Keratinocyte (primary cell): ENCODE data around the gene NDUFA13. TPM values are rescaled to one million over a fixed set of nuclear protein-coding genes. Genes with fewer than 3 reads are reported as not detected.

Source experiments
- DNase-seq: peaks from one replicate; pipeline ENCODE4 v3.0.0-alpha.2; 2011; ENCODE audit warnings: low read depth, missing footprints, low spot score
- FAIRE-seq: peaks from 2 replicates; lab custom pipeline; 2011; peaks lifted over from hg19 to GRCh38; lab: Jason Lieb, UNC
- H2AFZ ChIP-seq: 2 replicates; pipeline ENCODE4 v1.6.0; 2012; ENCODE audit warnings: low read length, control low read depth, inconsistent platforms; ENCODE audit not compliant: control insufficient read depth
- H3K27ac ChIP-seq: 2 replicates; pipeline ENCODE4 v1.5.1; 2011; ENCODE audit warnings: low read length; ENCODE audit not compliant: control insufficient read depth, insufficient read depth
- H3K27me3 ChIP-seq: 3 replicates; pipeline ENCODE4 v1.6.0; 2011; ENCODE audit warnings: low read length; ENCODE audit not compliant: control insufficient read depth, insufficient read depth; ENCODE audit errors: extremely low read depth
- H3K36me3 ChIP-seq, 2 experiments: 2 replicates in 1 of 2; 3 replicates in 1 of 2; pipeline ENCODE4 v1.5.1; 2011; ENCODE audit warnings: low read length in 2 of 2, mild to moderate bottlenecking in 1 of 2; ENCODE audit not compliant: control insufficient read depth in 2 of 2, insufficient read depth in 2 of 2; ENCODE audit errors: extremely low read depth in 1 of 2
- H3K4me1 ChIP-seq: 3 replicates; pipeline ENCODE4 v1.5.1; 2011; ENCODE audit warnings: low read length; ENCODE audit not compliant: control insufficient read depth, insufficient read depth; ENCODE audit errors: extremely low read depth
- H3K4me2 ChIP-seq: 3 replicates; pipeline ENCODE4 v1.6.0; 2011; ENCODE audit warnings: low read depth, low read length; ENCODE audit not compliant: control insufficient read depth, insufficient read depth; ENCODE audit errors: extremely low read depth
- H3K4me3 ChIP-seq, 3 experiments: fragments of 200-600 bp in 1 of 3; sonication (generic) in 1 of 3; 2 replicates in 2 of 3; 3 replicates in 1 of 3; pipeline ENCODE4 v1.5.1; 2011 to 2016; ENCODE audit warnings: low read length in 3 of 3, mild to moderate bottlenecking in 3 of 3, control low read depth in 2 of 3, inconsistent platforms in 1 of 3, low read depth in 1 of 3, mixed read lengths in 1 of 3, mixed run types in 1 of 3, moderate library complexity in 1 of 3; ENCODE audit not compliant: control insufficient read depth in 2 of 3, insufficient read depth in 2 of 3; ENCODE audit errors: extremely low read depth in 1 of 3
- H3K79me2 ChIP-seq: 2 replicates; pipeline ENCODE4 v1.6.0; 2012; ENCODE audit warnings: low read length; ENCODE audit not compliant: control insufficient read depth, insufficient read depth
- H3K9ac ChIP-seq: 3 replicates; pipeline ENCODE4 v1.6.0; 2011; ENCODE audit warnings: low read length; ENCODE audit not compliant: control insufficient read depth, insufficient read depth; ENCODE audit errors: extremely low read depth
- H3K9me1 ChIP-seq: 3 replicates; pipeline ENCODE4 v1.6.0; 2011; ENCODE audit warnings: low read length; ENCODE audit not compliant: control insufficient read depth, insufficient read depth; ENCODE audit errors: extremely low read depth
- H3K9me3 ChIP-seq: 2 replicates; pipeline ENCODE4 v1.5.1; 2012; ENCODE audit warnings: low read depth, low read length; ENCODE audit not compliant: control insufficient read depth
- H4K20me1 ChIP-seq: 3 replicates; pipeline ENCODE4 v1.6.0; 2011; ENCODE audit warnings: low read length; ENCODE audit not compliant: control insufficient read depth, insufficient read depth; ENCODE audit errors: extremely low read depth
- EZH2 ChIP-seq: IDR thresholded peaks from one replicate; pipeline ENCODE4 v1.6.1; 2012; ENCODE audit warnings: inconsistent platforms, mild to moderate bottlenecking, low read length, moderate library complexity
- dilution Hi-C: fragments of 300-500 bp; cut with MboI; formaldehyde crosslinking; loops from one replicate; pipeline ENCODE4 v1.7.0; 2020; ENCODE audit warnings: low sequenced_read_pairs; ENCODE audit not compliant: extremely low pct_ligation_motif_present
- polyA plus RNA-seq, 5 experiments: library from polyadenylated mRNA; depleted of rRNA in 3 of 5; stranded (reverse) in 3 of 5; stranded (forward) in 1 of 5; unstranded in 1 of 5; fragments of >200 nt; gene quantifications; 1 replicate in 1 of 5; 2 replicates in 3 of 5; 3 replicates in 1 of 5; pipeline versions ENCODE4 v1.2.1 to v1.2.3, GENCODE V29; 2011 to 2012; ENCODE audit warnings: missing spikeins in 2 of 5, low read depth in 1 of 5, low replicate concordance in 1 of 5
- TF ChIP-seq, protein P1 (sequence below), 3 experiments: IDR thresholded peaks in 1 of 3; conservative IDR thresholded peaks in 1 of 3; optimal IDR thresholded peaks in 1 of 3; 2 replicates in 2 of 3; 3 replicates in 1 of 3; pipeline versions ENCODE3 to v1.5.1; 2011; ENCODE audit warnings: low read length in 3 of 3, mild to moderate bottlenecking in 3 of 3, moderate library complexity in 2 of 3, control low read depth in 1 of 3, inconsistent platforms in 1 of 3; ENCODE audit not compliant: insufficient read depth in 2 of 3; ENCODE audit errors: extremely low read depth in 1 of 3

Gene NDUFA13
- polyA plus RNA-seq, 1 donor (not counting 4 experiments of a cell fraction or from before 2014, with no cell fraction given), result 343 TPM

DNA sequence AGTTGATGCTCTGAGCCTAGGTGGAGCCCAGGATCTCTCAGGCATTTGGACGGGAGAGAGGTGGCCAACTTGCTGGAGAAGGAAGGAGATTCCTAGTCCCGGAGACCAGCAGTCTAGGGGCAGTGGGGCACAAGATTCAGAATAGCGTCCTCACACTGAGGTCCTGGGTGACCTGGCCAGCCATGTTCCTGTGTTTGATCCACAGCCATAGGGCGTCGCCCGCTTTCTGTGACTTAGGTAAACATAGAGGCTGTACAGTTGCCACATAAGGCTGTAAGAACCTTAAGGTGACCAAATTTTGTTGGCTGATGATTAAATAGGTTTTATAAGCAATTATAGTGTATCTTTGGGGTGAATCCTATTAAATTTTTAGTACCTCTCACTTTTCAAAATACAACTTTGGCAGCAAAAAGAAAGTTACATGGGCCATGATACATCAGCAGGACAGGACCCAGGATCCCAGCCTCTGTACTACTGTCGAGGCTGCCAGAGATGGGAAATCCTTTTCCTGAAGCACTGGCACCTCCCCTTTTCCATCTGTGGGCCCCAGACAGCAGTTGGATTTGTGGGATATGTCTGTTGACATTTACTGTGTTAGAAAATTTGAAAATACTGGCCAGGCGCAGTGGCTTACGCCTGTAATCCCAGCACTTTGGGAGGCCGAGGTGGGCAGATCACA is 38.2 kb upstream of the NDUFA13 start:
- Histone ChIP-seq H3K4me3 (no peak overlapping the region), H2AFZ (no peak overlapping the region), H3K36me3 (peaks cover 33 to 35% of the 10 kb centered on the region in 2 experiments), H3K9me3 (no peaks in the 10 kb centered on the region), H3K4me2 (no peak overlapping the region), H3K79me2 (peaks cover 90% of the 10 kb centered on the region), H3K9ac (no peak overlapping the region), H3K27ac (no peak overlapping the region), H4K20me1 (peaks cover 17% of the 10 kb centered on the region), H3K4me1 (no peaks in the 10 kb centered on the region), H3K9me1 (peaks cover 3% of the 10 kb centered on the region), H3K27me3 (no peaks in the 10 kb centered on the region)
- FAIRE-seq (no peak), DNase-seq (no peak)
- dilution Hi-C loops, result no loop called here
- no peak for TF ChIP-seq EZH2
- TF ChIP-seq, protein P1, sequence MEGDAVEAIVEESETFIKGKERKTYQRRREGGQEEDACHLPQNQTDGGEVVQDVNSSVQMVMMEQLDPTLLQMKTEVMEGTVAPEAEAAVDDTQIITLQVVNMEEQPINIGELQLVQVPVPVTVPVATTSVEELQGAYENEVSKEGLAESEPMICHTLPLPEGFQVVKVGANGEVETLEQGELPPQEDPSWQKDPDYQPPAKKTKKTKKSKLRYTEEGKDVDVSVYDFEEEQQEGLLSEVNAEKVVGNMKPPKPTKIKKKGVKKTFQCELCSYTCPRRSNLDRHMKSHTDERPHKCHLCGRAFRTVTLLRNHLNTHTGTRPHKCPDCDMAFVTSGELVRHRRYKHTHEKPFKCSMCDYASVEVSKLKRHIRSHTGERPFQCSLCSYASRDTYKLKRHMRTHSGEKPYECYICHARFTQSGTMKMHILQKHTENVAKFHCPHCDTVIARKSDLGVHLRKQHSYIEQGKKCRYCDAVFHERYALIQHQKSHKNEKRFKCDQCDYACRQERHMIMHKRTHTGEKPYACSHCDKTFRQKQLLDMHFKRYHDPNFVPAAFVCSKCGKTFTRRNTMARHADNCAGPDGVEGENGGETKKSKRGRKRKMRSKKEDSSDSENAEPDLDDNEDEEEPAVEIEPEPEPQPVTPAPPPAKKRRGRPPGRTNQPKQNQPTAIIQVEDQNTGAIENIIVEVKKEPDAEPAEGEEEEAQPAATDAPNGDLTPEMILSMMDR (optimal IDR thresholded peaks at IDR 0.05 in 1 of 3, IDR thresholded peaks at IDR 0.05 in 1 of 3, conservative IDR thresholded peaks at IDR 0.05 in 1 of 3; ENCODE audit: extremely low read depth in 1 of 3, insufficient read depth in 2 of 3, low read length in 3 of 3), result no peak

DNA sequence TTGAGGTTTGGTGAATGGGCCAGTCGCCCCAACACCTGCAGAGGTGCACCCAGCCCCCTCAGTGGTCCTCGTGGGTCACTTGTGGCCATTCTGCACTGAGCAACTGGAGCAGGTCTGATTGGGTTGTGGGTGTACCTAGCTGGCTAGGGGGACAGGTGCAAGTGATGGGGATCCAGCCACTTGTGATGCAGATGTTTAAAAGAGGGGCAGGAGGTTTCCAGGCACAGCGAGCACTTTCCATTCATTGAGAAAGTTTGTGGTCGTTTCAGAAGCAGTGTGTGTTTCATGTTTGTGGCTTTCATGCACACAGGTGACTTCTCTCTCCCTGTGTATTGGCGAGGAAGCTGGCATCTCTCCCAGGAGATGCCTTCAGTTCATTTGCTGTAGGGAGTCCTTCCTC is 35.3 kb upstream of the NDUFA13 start:
- dilution Hi-C loops, result no loop called here
- no peak for DNase-seq
- H3K79me2 ChIP-seq, result peaks cover 85% of the 10 kb centered on the region
- peaks cover 20 to 24% of the 10 kb centered on the region in 2 experiments for H3K36me3 ChIP-seq
- no peak for FAIRE-seq
- no peaks in the 10 kb centered on the region for H3K27me3 ChIP-seq
- no peaks in the 10 kb centered on the region for H3K9me1 ChIP-seq
- H3K27ac ChIP-seq, result no peak overlapping the region
- peaks cover 2% of the 10 kb centered on the region for H4K20me1 ChIP-seq
- H3K9me3 ChIP-seq, result no peaks in the 10 kb centered on the region
- no peak overlapping the region for H3K4me3 ChIP-seq
- peaks cover 9% of the 10 kb centered on the region for H3K4me1 ChIP-seq
- no peak overlapping the region for H2AFZ ChIP-seq
- no peak overlapping the region for H3K4me2 ChIP-seq
- H3K9ac ChIP-seq, result no peak overlapping the region
- TF ChIP-seq, protein P1 (optimal IDR thresholded peaks at IDR 0.05 in 1 of 3, IDR thresholded peaks at IDR 0.05 in 1 of 3, conservative IDR thresholded peaks at IDR 0.05 in 1 of 3; ENCODE audit: extremely low read depth in 1 of 3, insufficient read depth in 2 of 3, low read length in 3 of 3), result no peak
- TF ChIP-seq EZH2, result no peak
